OCI-LY7 (cell line): ENCODE measurements around the gene CHRNA4. TPM values are rescaled to one million over a fixed set of nuclear protein-coding genes. Genes with fewer than 3 reads are reported as not detected.
"Not testable (repeated sequence)": the region's sequence is repeated elsewhere in the genome, so short reads cannot be mapped to it uniquely, and the experiment has no call there.

Experiments used
- BruUV-seq: library from RNA; stranded (reverse); fragments of 400-500 nt; replicated peaks from 2 replicates; lab custom pipeline; 2021; lab: Mats Ljungman, UMichigan
- CTCF ChIA-PET: fragments of 300-600 bp; sonication (Branson Sonifier 250); formaldehyde crosslinking; loops from one replicate; lab custom pipeline; 2022; ENCODE audit warnings: antibody characterized with exemption; ENCODE audit not compliant: unreplicated experiment; lab: Charles Lee
- POLR2A ChIA-PET: fragments of 300-600 bp; sonication (Branson Sonifier 250); formaldehyde crosslinking; loops from one replicate; lab custom pipeline; 2022; ENCODE audit warnings: antibody characterized with exemption; lab: Charles Lee
- DNase-seq: peaks from one replicate; pipeline ENCODE4 v3.0.0-alpha.2; 2015; ENCODE audit warnings: low spot score
- H2AFZ ChIP-seq: fragments of 200-600 bp; sonication (generic), shearing (Covaris generic); 2 replicates; pipeline ENCODE4 v1.6.1; 2014; ENCODE audit warnings: mild to moderate bottlenecking, antibody characterized with exemption, low read length, moderate library complexity
- H3K27ac ChIP-seq: fragments of 200-600 bp; sonication (generic); 2 replicates; pipeline ENCODE4 v1.5.1; 2014; ENCODE audit warnings: mixed run types, low read depth, mild to moderate bottlenecking, moderate library complexity, low read length, inconsistent platforms; ENCODE audit not compliant: poor library complexity, severe bottlenecking
- H3K36me3 ChIP-seq: fragments of 200-600 bp; sonication (generic); 2 replicates; pipeline ENCODE4 v1.6.1; 2014; ENCODE audit warnings: mild to moderate bottlenecking, antibody characterized with exemption, low read length, moderate library complexity, mixed read lengths; ENCODE audit not compliant: insufficient read depth
- H3K4me1 ChIP-seq: fragments of 200-600 bp; sonication (generic); 2 replicates; pipeline ENCODE4 v1.5.1; 2014; ENCODE audit warnings: mild to moderate bottlenecking, low read length; ENCODE audit not compliant: insufficient read depth, poor library complexity, severe bottlenecking
- H3K4me2 ChIP-seq: fragments of 200-600 bp; sonication (generic); 2 replicates; pipeline ENCODE4 v1.6.1; 2014; ENCODE audit warnings: mild to moderate bottlenecking, low read length
- H3K4me3 ChIP-seq: fragments of 200-600 bp; sonication (generic); 2 replicates; pipeline ENCODE4 v1.5.1; 2014; ENCODE audit warnings: mild to moderate bottlenecking, low read depth, low read length; ENCODE audit not compliant: poor library complexity, severe bottlenecking
- H3K79me2 ChIP-seq: fragments of 200-600 bp; sonication (generic); 2 replicates; pipeline ENCODE4 v1.6.1; 2016; ENCODE audit warnings: low read depth, mild to moderate bottlenecking, low read length, moderate library complexity, mixed read lengths; ENCODE audit not compliant: insufficient read depth
- H3K9me2 ChIP-seq: fragments of 200-600 bp; sonication (generic); 2 replicates; pipeline ENCODE4 v1.6.1; 2016; ENCODE audit warnings: mild to moderate bottlenecking, low read length, mixed read lengths; ENCODE audit not compliant: insufficient read depth
- H3K9me3 ChIP-seq: fragments of 200-600 bp; sonication (generic); 2 replicates; pipeline ENCODE4 v1.6.1; 2014; ENCODE audit warnings: mild to moderate bottlenecking, mixed run types, low read length, mixed read lengths
- H4K20me1 ChIP-seq: fragments of 200-600 bp; sonication (generic); 2 replicates; pipeline ENCODE4 v1.6.1; 2014; ENCODE audit warnings: mild to moderate bottlenecking, antibody characterized with exemption, low read length, moderate library complexity, mixed read lengths; ENCODE audit not compliant: insufficient read depth
- CTCF ChIP-seq: fragments of 200-600 bp; sonication (generic); conservative IDR thresholded peaks from 2 replicates; pipeline ENCODE4 v1.5.1; 2014; ENCODE audit warnings: mild to moderate bottlenecking, antibody characterized with exemption, low read length, moderate library complexity, mixed read lengths
- EZH2phosphoT487 ChIP-seq: fragments of 200-600 bp; sonication (generic); IDR thresholded peaks from 2 replicates; pipeline ENCODE4 v1.6.1; 2018; ENCODE audit warnings: low read depth, borderline replicate concordance, mild to moderate bottlenecking, mixed run types, antibody characterized with exemption, low read length, moderate library complexity, mixed read lengths
- intact Hi-C: fragments of 100-400 bp; cut with micrococcal nuclease; formaldehyde crosslinking; loops from one replicate; pipeline ENCODE4 v1.10.0; 2022; ENCODE audit not compliant: unreplicated experiment
- total RNA-seq, 2 experiments: library from RNA; depleted of rRNA in 1 of 2; stranded (reverse); fragments of >200 nt in 1 of 2; shearing (Covaris generic) in 1 of 2; gene quantifications; 2 replicates each; pipeline ENCODE4 v1.2.3, GENCODE V29; 2014 to 2022

CHRNA4 gene
- total RNA-seq, 2 experiments from 2014 or later, result not detected

GRCh38 chr20:63342561-63343459, 18.3 kb downstream of the CHRNA4 start:
- intact Hi-C loops, result no loop called here
- no peaks in the 10 kb centered on the region for H3K79me2 ChIP-seq
- no peak overlapping the region for H2AFZ ChIP-seq
- CTCF ChIA-PET, result no interaction called here
- H3K9me2 ChIP-seq, result no peaks in the 10 kb centered on the region
- H3K36me3 ChIP-seq, result no peaks in the 10 kb centered on the region
- no peaks in the 10 kb centered on the region for H3K4me1 ChIP-seq
- H4K20me1 ChIP-seq, result no peaks in the 10 kb centered on the region
- H3K4me3 ChIP-seq, result no peak overlapping the region
- no peak for DNase-seq
- POLR2A ChIA-PET, result no interaction called here
- BruUV-seq, result no TSS peak
- H3K27ac ChIP-seq, result no peak overlapping the region
- no peak overlapping the region for H3K4me2 ChIP-seq
- H3K9me3 ChIP-seq, result no peaks in the 10 kb centered on the region
- no peak for TF ChIP-seq EZH2phosphoT487
- TF ChIP-seq CTCF, result no peak

- POLR2A ChIA-PET, H3K9me3 ChIP-seq, H3K4me3 ChIP-seq, H3K79me2 ChIP-seq, H3K4me1 ChIP-seq, H3K36me3 ChIP-seq, H3K9me2 ChIP-seq, H3K27ac ChIP-seq, DNase-seq, H2AFZ ChIP-seq, H3K4me2 ChIP-seq, H4K20me1 ChIP-seq, CTCF ChIA-PET, BruUV-seq, intact Hi-C loops: not testable (repeated sequence)
Observed at GRCh38 chr20:63340158-63340688, 20.9 kb downstream of the CHRNA4 start.

- H3K4me2 ChIP-seq, H3K4me1 ChIP-seq, DNase-seq, CTCF ChIA-PET, H2AFZ ChIP-seq, H3K9me3 ChIP-seq, H3K4me3 ChIP-seq, BruUV-seq, H3K36me3 ChIP-seq, POLR2A ChIA-PET, H3K79me2 ChIP-seq, H4K20me1 ChIP-seq, intact Hi-C loops, H3K9me2 ChIP-seq, H3K27ac ChIP-seq: not testable (repeated sequence)
Observed at GRCh38 chr20:63339154-63340094, 21.7 kb downstream of the CHRNA4 start.
